Islet precursor cell (in vitro differentiated cells): Measurements from ENCODE around the gene HSP90AB1.

Experiments used
- DNase-seq: peaks from one replicate; pipeline ENCODE4 v3.0.0-alpha.2; 2018

The HSP90AB1 gene

DNA sequence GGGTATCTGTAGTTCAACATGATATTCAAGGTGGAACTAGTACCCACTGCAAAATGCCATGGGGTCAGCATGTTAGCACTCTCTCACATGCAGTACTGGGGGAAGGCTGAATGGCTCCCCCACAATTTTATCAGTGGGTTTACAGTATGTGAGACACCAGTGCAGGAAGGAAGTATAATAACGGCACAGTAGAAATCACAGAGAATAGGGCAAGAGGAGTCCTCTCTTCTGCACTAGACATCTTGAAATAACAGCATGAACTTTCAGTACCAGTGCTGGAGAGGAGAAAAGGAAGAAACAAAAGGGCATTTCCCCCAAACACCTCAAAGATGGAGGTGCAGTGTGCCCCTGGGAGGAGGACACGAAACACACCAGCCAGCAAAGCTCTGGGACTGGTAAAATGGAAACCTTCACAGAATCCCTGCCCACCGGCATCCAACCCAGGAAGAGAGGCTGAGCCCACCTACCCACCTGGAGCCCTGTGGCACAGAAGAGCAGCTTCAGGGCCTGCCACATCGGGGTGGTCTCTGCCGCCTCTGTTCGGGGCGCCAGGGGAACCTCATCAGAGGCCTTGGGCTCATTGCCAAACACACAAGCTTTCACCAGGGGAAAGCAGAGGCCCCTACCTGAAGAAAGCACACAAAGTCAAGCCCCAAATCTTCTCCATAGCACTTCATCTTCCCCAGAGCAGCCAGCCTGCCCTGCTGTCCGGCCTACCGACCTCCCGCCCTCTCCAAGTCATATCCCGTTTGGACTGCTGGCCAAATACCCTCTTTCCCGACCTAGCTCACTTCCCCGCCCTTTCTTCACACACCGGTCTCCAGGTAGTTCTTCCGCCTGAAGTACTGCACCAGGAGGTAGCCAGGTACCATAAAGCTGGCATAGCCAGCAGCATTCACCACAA lies 9.2 kb downstream of the HSP90AB1 start:
- DNase-seq, result peak; percentile 73

GRCh38 chr6:44256775-44257024 lies 9.8 kb downstream of the HSP90AB1 start:
- DNase-seq, result no peak

- DNase-seq, result peak; percentile 93
These were observed 10.3 kb downstream of the HSP90AB1 start, which contains the start of gene SLC35B2 for GRCh38 chr6:44257025-44257752. Gene SLC35B2 (minus strand): TSS chr6:44257528. CDS start chr6:44257410, 118 bp downstream.

- no peak for DNase-seq
These were observed 10.9 kb downstream of the HSP90AB1 start for GRCh38 chr6:44257753-44258324.

DNA sequence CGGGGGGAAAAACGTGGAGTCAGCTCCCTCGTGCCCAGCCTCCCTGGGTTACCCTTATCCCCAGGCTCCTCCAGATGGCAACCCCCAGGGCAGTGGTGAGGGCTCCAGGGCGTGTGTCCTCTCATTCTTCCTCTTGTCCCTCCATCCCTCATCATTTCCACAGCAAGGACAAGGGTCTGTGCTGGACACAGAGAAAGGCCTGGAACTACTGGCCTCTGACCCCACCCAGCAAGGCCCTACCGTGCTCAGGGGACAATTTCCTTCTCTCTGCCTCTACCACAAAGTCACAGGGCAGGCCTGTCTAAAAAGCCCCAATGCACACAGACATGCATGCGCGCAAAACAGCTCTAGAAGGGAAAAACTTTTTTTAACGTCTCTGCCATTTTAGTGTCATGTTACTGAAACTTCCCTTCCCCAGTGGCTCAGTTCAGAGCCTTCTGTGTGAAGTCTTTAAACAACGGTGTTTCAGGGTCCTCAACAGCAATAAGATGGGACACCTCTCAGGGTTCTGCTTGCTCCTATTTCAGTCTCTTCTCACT lies 11.5 kb downstream of the HSP90AB1 start:
- DNase-seq, result no peak

DNA sequence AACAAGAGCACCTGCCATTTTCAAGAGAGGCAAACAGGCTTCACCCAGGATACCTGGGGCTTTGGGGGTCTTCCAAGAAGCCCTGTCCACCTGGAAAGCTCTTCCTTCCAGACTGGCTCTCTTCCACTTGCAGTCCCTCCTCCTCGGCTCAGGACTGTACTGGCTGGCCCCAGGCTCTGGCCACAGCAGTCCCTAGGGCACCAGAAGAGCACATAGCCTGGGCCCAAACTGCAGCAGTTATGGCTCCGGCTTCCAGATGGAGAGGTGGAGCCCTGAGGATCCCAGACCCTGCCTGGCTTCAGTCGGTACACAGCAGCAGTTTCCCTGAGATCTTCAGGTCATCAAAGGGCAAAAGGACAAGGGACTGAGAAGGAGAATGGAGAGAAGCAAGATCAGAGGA lies 12.0 kb downstream of the HSP90AB1 start:
- peak; percentile 41 for DNase-seq

DNA sequence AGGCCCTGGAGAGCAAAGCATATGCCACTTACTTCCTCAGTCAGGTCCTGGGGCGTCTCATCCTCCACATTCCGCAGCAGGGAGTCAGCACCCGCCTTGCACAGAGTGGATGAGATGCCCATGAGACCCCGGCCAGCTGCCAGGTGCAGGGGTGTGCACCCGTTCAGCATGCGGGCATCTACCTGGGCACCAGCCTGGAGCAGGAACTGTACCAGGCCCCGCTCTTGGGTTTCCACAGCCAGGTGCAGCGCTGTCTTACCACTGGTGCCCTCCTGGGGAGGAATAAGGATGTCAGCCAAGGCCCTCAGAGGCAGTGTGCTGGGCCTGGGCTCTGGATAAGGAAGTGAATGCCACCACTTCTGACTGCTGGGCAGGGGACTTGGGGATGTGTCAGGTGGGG lies 13.1 kb downstream of the HSP90AB1 start:
- DNase-seq, result peak; percentile 43

DNA sequence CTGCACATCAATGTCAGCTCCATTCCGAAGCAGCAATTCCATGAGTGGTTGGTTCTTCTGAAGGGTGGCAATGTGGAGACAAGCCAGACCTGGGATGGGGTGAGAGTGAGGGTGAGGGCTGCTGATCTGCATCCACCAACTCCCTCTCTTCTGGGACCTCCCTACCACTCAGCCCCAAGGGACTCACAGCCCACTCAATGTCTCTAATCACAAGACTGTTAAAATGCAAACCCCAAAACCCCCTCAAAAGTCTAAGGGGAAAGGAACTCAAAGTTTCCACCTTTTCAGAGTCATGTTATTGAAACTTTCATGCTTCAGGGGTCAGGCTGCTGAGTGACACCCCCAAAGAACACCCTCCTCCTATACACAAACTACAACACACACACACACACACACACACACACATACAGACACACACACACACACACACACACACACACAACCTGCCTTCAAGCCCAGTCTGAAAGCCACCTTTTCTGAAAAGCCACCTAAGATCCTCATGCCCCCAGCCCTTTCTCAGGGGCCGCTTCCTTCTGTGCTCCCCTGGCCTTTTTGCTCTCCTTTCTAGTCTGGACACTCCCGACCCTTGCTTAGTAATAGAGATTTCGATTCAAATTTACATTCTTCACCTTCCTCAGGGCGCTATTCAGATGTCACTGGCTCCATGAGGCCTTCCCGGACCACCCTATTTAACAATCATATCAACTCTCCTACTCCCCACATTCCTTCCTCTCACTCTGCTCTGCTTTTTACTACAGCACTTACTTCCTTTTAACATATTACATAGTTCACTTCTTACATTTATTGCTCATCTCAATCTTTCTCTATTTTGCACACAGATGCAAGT lies 13.8 kb downstream of the HSP90AB1 start:
- no peak for DNase-seq

- DNase-seq, result peak; percentile 40
These were observed 14.7 kb downstream of the HSP90AB1 start for GRCh38 chr6:44261581-44261980.

DNA sequence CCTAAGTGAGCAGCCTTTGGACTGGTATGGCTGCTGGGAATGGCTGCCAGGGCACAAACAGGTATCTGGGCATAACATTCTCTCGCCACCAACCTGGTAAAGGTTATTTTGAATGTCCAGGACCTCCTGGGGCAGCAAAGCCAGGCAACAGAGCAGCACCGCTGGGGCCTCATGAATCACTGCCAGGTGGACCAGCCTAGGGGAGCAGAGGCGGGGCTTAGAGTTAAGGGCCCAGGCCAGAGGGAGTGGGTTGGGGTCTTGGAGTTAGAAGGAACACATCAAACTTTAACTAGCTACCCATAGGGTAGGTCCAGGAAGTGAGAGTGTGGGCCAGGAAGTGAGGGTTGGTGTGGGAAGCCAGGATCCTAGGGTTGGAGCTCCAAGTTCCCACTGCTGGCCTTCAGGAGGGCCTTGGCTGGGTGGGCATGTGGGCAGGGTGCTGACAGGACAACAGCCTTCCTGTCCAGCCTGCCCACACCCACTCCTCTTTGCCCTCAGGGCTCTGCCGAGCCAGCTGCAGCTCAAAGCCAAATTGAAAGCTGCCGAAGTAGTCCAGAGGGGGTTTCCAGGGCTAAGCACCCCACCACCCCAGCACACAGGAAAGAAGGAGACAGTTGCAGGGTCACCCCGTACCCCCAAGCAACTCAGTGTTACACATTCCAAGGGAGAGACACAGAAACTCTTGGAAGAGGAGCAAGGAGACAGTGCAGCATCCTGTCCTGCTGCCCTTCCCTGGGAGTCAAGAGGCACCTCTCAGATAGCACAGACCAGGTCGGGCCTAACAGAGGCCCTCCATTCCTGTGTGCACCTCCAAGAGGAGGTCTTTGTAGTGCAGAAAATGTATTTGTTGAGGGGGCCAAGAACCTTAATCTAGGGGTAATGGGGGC lies 15.8 kb downstream of the HSP90AB1 start:
- DNase-seq, result peak; percentile 47

- peak; percentile 66 for DNase-seq
These were observed 16.6 kb downstream of the HSP90AB1 start for GRCh38 chr6:44263354-44264100.

GRCh38 chr6:44264154-44265006 lies 17.5 kb downstream of the HSP90AB1 start:
- DNase-seq, result no peak

- peak; percentile 96 for DNase-seq
These were observed 18.3 kb downstream of the HSP90AB1 start, which contains the start of gene NFKBIE for GRCh38 chr6:44265007-44265721. Gene NFKBIE (minus strand): TSS chr6:44265551. CDS start chr6:44265346, 205 bp downstream.

- DNase-seq, result no peak
These were observed 18.9 kb downstream of the HSP90AB1 start for GRCh38 chr6:44265722-44266233.

- DNase-seq, result no peak
These were observed 19.4 kb downstream of the HSP90AB1 start for GRCh38 chr6:44266347-44266746.

DNA sequence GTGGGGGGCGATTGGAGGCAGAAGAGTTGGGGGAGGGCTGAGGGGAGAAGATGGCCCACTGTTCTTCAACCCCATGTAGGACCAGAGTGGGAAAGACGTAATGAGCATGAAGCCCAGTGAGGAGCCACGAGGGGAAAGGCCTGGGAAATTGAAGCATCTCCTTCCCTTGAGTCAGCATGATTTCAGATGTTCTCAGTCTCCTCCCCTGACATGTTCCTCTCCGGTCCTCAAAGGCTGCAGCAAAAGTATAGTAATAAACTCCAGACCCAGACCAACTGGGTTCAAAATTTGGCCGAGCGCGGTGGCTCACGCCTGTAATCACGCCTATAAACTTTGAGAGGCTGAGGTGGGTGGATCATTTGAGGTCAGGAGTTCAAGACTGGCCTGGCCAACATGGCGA lies 20.4 kb downstream of the HSP90AB1 start:
- DNase-seq, result no peak

DNA sequence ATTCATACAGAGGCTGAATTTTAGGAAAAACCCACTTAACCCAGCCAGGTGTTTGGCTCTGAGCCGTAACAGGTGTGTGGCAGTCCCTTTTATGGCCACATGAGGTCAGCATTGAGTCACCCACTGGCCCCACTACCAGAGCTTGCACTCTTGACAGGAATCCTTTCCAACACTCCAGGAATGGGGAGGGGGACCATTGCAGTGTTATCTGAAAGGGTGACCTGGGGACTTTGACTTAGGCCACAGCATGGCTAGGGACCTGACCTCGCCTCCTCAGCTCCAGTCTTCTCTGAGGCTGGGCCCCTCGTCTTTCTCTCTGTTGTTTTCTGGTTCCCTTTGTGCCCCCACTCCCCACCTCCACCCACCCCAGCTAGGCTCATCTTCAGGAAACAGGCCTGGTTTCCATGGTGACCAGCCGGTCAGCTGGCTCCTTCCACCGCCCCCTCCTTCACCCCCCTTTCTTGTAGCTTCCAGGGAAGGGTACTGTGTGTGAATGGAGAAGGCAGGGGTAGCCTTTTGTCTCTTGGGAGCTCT lies 21.3 kb downstream of the HSP90AB1 start:
- peak; percentile 82 for DNase-seq

- no peak for DNase-seq
These were observed 22.4 kb downstream of the HSP90AB1 start for GRCh38 chr6:44269178-44269920.
